ENCODE measurements around the gene TACC2.

TACC2 gene

GRCh38 chr10:122281751-122282150 is 292.8 kb downstream of the TACC2 start:
- no peak overlapping the region for H3K4me3 ChIP-seq (ENCODE audit: low read depth, low read length)
- TF ChIP-seq CTCF (IDR thresholded peaks at IDR 0.05; ENCODE audit: insufficient read depth, low read depth, low read length, missing control alignments): no peak
- no peak for DNase-seq (ENCODE audit: low read depth)

GRCh38 chr10:122282253-122282671 is 293.3 kb downstream of the TACC2 start:
- TF ChIP-seq CTCF (IDR thresholded peaks at IDR 0.05; ENCODE audit: insufficient read depth, low read depth, low read length, missing control alignments): no peak
- DNase-seq (ENCODE audit: low read depth): no peak
- no peak overlapping the region for H3K4me3 ChIP-seq (ENCODE audit: low read depth, low read length)

- DNase-seq (ENCODE audit: low read depth): no peak
- H3K4me3 ChIP-seq (ENCODE audit: low read depth, low read length): no peak overlapping the region
Measured at GRCh38 chr10:122282909-122283308, 293.9 kb downstream of the TACC2 start.

GRCh38 chr10:122285506-122286444 is 296.8 kb downstream of the TACC2 start:
- DNase-seq (ENCODE audit: low read depth): no peak
- no peak overlapping the region for H3K4me3 ChIP-seq (ENCODE audit: low read depth, low read length)
- TF ChIP-seq CTCF (IDR thresholded peaks at IDR 0.05; ENCODE audit: insufficient read depth, low read depth, low read length, missing control alignments): no peak

More at GRCh38 chr10:122282909-122283308, 293.9 kb downstream of the TACC2 start:
- no peak for TF ChIP-seq CTCF (IDR thresholded peaks at IDR 0.05; ENCODE audit: insufficient read depth, low read depth, low read length, missing control alignments)

- DNase-seq (ENCODE audit: low read depth): no peak
- TF ChIP-seq CTCF (IDR thresholded peaks at IDR 0.05; ENCODE audit: insufficient read depth, low read depth, low read length, missing control alignments): no peak
- no peak overlapping the region for H3K4me3 ChIP-seq (ENCODE audit: low read depth, low read length)
Measured at GRCh38 chr10:122286867-122287266, 297.9 kb downstream of the TACC2 start.

GRCh38 chr10:122287570-122287969 is 298.6 kb downstream of the TACC2 start:
- no peak for DNase-seq (ENCODE audit: low read depth)
- TF ChIP-seq CTCF (IDR thresholded peaks at IDR 0.05; ENCODE audit: insufficient read depth, low read depth, low read length, missing control alignments): no peak
- H3K4me3 ChIP-seq (ENCODE audit: low read depth, low read length): no peak overlapping the region

Data from GM12865 (cell line).